Measurements from ENCODE around the gene NKD1. TPM values are rescaled to one million over a fixed set of nuclear protein-coding genes. Genes with fewer than 3 reads are reported as not detected.
A peak's percentile ranks its signal among the peaks of the same experiment; 100 is the strongest.

NKD1 gene
- total and polyA plus RNA-seq, 3 experiments from 2014 or later, result 0.45 to 1.5 (median 1.2) TPM

GRCh38 chr16:50615891-50616290 lies 67.7 kb downstream of the NKD1 start:
- H3K4me1 Mint-ChIP-seq, result no peaks in the 10 kb centered on the region
- POLR2A ChIA-PET, result no interaction called here
- peaks cover 0 to 2% of the 10 kb centered on the region in 2 donors for H3K27me3 Mint-ChIP-seq
- CTCF ChIA-PET, result interaction anchor here (1.0 kb wide), 1 partner anchor 190 kb away, joined by 3 read pairs; no protein-coding TSS in a partner anchor
- H3K27ac ChIP-seq (ENCODE audit: low read depth, low read length), result no peak overlapping the region
- no peak overlapping the region for H3K27ac Mint-ChIP-seq
- H3K4me3 ChIP-seq (ENCODE audit: low read length), result no peak overlapping the region
- H3K36me3 ChIP-seq (ENCODE audit: insufficient read depth, low read length), result no peaks in the 10 kb centered on the region
- H3K4me3 Mint-ChIP-seq, result no peak overlapping the region
- no peaks in the 10 kb centered on the region for H3K9me3 ChIP-seq (ENCODE audit: low read length)
- no peaks in the 10 kb centered on the region for H3K27me3 ChIP-seq (ENCODE audit: insufficient read depth, low read length, poor library complexity, severe bottlenecking)
- no peaks in the 10 kb centered on the region for H3K9me3 Mint-ChIP-seq
- DNase-seq, result no peak
- peaks cover 11% of the 10 kb centered on the region for H3K4me1 ChIP-seq (ENCODE audit: insufficient read depth, low read length)
- H3K36me3 Mint-ChIP-seq, result peaks cover 0 to 4% (median 0%) of the 10 kb centered on the region in 3 donors

GRCh38 chr16:50616386-50616785 lies 68.2 kb downstream of the NKD1 start:
- Histone ChIP-seq H3K9me3 (ENCODE audit: low read length) (no peaks in the 10 kb centered on the region), H3K4me3 (ENCODE audit: low read length) (no peak overlapping the region), H3K27me3 (ENCODE audit: insufficient read depth, low read length, poor library complexity, severe bottlenecking) (no peaks in the 10 kb centered on the region), H3K36me3 (ENCODE audit: insufficient read depth, low read length) (no peaks in the 10 kb centered on the region), H3K4me1 (ENCODE audit: insufficient read depth, low read length) (peaks cover 11% of the 10 kb centered on the region), H3K27ac (ENCODE audit: low read depth, low read length) (no peak overlapping the region)
- POLR2A ChIA-PET, result no interaction called here
- CTCF ChIA-PET, result interaction anchor here (0.9 kb wide), 1 partner anchor 190 kb away, joined by 3 read pairs; no protein-coding TSS in a partner anchor
- no peak for DNase-seq
- Mint-ChIP-seq H3K9me3 (no peaks in the 10 kb centered on the region), H3K27ac (no peak overlapping the region), H3K4me3 (no peak overlapping the region), H3K4me1 (no peaks in the 10 kb centered on the region), H3K36me3 (peaks cover 0 to 4% (median 0%) of the 10 kb centered on the region in 3 donors), H3K27me3 (peaks cover 0 to 2% of the 10 kb centered on the region in 2 donors)

GRCh38 chr16:50616883-50617645 lies 68.9 kb downstream of the NKD1 start:
- Histone ChIP-seq H3K36me3 (ENCODE audit: insufficient read depth, low read length) (no peaks in the 10 kb centered on the region), H3K27me3 (ENCODE audit: insufficient read depth, low read length, poor library complexity, severe bottlenecking) (no peaks in the 10 kb centered on the region), H3K4me1 (ENCODE audit: insufficient read depth, low read length) (peaks cover 11% of the 10 kb centered on the region), H3K4me3 (ENCODE audit: low read length) (no peak overlapping the region), H3K27ac (ENCODE audit: low read depth, low read length) (no peak overlapping the region), H3K9me3 (ENCODE audit: low read length) (no peaks in the 10 kb centered on the region)
- no peaks in the 10 kb centered on the region for H3K4me1 Mint-ChIP-seq
- DNase-seq, result no peak
- peaks cover 0 to 2% of the 10 kb centered on the region in 2 donors for H3K27me3 Mint-ChIP-seq
- H3K9me3 Mint-ChIP-seq, result no peaks in the 10 kb centered on the region
- H3K4me3 Mint-ChIP-seq, result no peak overlapping the region
- ChIA-PET POLR2A (no interaction called here), CTCF (interaction anchor here (0.9 kb wide), 1 partner anchor 189 kb away, joined by 3 read pairs; no protein-coding TSS in a partner anchor)
- peaks cover 0 to 4% (median 0%) of the 10 kb centered on the region in 3 donors for H3K36me3 Mint-ChIP-seq
- peak overlapping the region in 1 of 8 donors; percentile 9 for H3K27ac Mint-ChIP-seq

- Mint-ChIP-seq H3K27me3 (peaks cover 0 to 2% of the 10 kb centered on the region in 2 donors), H3K9me3 (no peaks in the 10 kb centered on the region), H3K36me3 (peaks cover 0 to 4% (median 0%) of the 10 kb centered on the region in 3 donors), H3K27ac (no peak overlapping the region), H3K4me1 (no peaks in the 10 kb centered on the region), H3K4me3 (no peak overlapping the region)
- Histone ChIP-seq H3K27me3 (ENCODE audit: insufficient read depth, low read length, poor library complexity, severe bottlenecking) (no peaks in the 10 kb centered on the region), H3K4me3 (ENCODE audit: low read length) (no peak overlapping the region), H3K27ac (ENCODE audit: low read depth, low read length) (no peak overlapping the region), H3K9me3 (ENCODE audit: low read length) (no peaks in the 10 kb centered on the region), H3K36me3 (ENCODE audit: insufficient read depth, low read length) (no peaks in the 10 kb centered on the region), H3K4me1 (ENCODE audit: insufficient read depth, low read length) (peaks cover 11% of the 10 kb centered on the region)
- POLR2A ChIA-PET, result no interaction called here
- DNase-seq, result no peak
- CTCF ChIA-PET, result no interaction called here
Observed at GRCh38 chr16:50617646-50618184, 69.5 kb downstream of the NKD1 start.

- no peaks in the 10 kb centered on the region for H3K27me3 ChIP-seq (ENCODE audit: insufficient read depth, low read length, poor library complexity, severe bottlenecking)
- Mint-ChIP-seq H3K4me1 (peaks cover 0 to 1% (median 0%) of the 10 kb centered on the region in 3 donors), H3K27me3 (no peaks in the 10 kb centered on the region), H3K9me3 (no peaks in the 10 kb centered on the region), H3K4me3 (no peak overlapping the region), H3K36me3 (peaks cover 0 to 4% (median 0%) of the 10 kb centered on the region in 3 donors), H3K27ac (no peak overlapping the region)
- H3K27ac ChIP-seq (ENCODE audit: low read depth, low read length), result no peak overlapping the region
- no peaks in the 10 kb centered on the region for H3K36me3 ChIP-seq (ENCODE audit: insufficient read depth, low read length)
- no peak overlapping the region for H3K4me3 ChIP-seq (ENCODE audit: low read length)
- H3K4me1 ChIP-seq (ENCODE audit: insufficient read depth, low read length), result peaks cover 13% of the 10 kb centered on the region
- no peak for DNase-seq
- ChIA-PET CTCF (no interaction called here), POLR2A (no interaction called here)
- H3K9me3 ChIP-seq (ENCODE audit: low read length), result no peaks in the 10 kb centered on the region
Observed at GRCh38 chr16:50618238-50618918, 70.2 kb downstream of the NKD1 start.

GRCh38 chr16:50619702-50620491 lies 71.7 kb downstream of the NKD1 start:
- no peak overlapping the region for H3K4me3 ChIP-seq (ENCODE audit: low read length)
- H3K4me3 Mint-ChIP-seq, result peak overlapping the region in 1 of 7 donors; percentile 65
- no peak overlapping the region for H3K27ac ChIP-seq (ENCODE audit: low read depth, low read length)
- peaks cover 0 to 4% (median 0%) of the 10 kb centered on the region in 3 donors for H3K36me3 Mint-ChIP-seq
- no peak for DNase-seq
- no peaks in the 10 kb centered on the region for H3K9me3 ChIP-seq (ENCODE audit: low read length)
- H3K4me1 ChIP-seq (ENCODE audit: insufficient read depth, low read length), result peaks cover 20% of the 10 kb centered on the region
- H3K27me3 ChIP-seq (ENCODE audit: insufficient read depth, low read length, poor library complexity, severe bottlenecking), result no peaks in the 10 kb centered on the region
- peaks cover 0 to 6% (median 0%) of the 10 kb centered on the region in 3 donors for H3K4me1 Mint-ChIP-seq
- no peaks in the 10 kb centered on the region for H3K9me3 Mint-ChIP-seq
- H3K27ac Mint-ChIP-seq, result peak overlapping the region in 1 of 8 donors; percentile 60
- ChIA-PET CTCF (no interaction called here), POLR2A (no interaction called here)
- H3K27me3 Mint-ChIP-seq, result no peaks in the 10 kb centered on the region
- no peaks in the 10 kb centered on the region for H3K36me3 ChIP-seq (ENCODE audit: insufficient read depth, low read length)

- no peak overlapping the region for H3K4me3 Mint-ChIP-seq
- no peaks in the 10 kb centered on the region for H3K27me3 ChIP-seq (ENCODE audit: insufficient read depth, low read length, poor library complexity, severe bottlenecking)
- no peak for DNase-seq
Observed at GRCh38 chr16:50620646-50621451, 72.7 kb downstream of the NKD1 start.

More at GRCh38 chr16:50620646-50621451, 72.7 kb downstream of the NKD1 start:
- no peaks in the 10 kb centered on the region for H3K27me3 Mint-ChIP-seq
- Histone ChIP-seq H3K27ac (ENCODE audit: low read depth, low read length) (no peak overlapping the region), H3K9me3 (ENCODE audit: low read length) (no peaks in the 10 kb centered on the region), H3K36me3 (ENCODE audit: insufficient read depth, low read length) (no peaks in the 10 kb centered on the region), H3K4me3 (ENCODE audit: low read length) (no peak overlapping the region), H3K4me1 (ENCODE audit: insufficient read depth, low read length) (peaks cover 20% of the 10 kb centered on the region)
- CTCF ChIA-PET, result no interaction called here
- no peak overlapping the region for H3K27ac Mint-ChIP-seq
- peaks cover 0 to 6% (median 0%) of the 10 kb centered on the region in 3 donors for H3K4me1 Mint-ChIP-seq
- H3K9me3 Mint-ChIP-seq, result no peaks in the 10 kb centered on the region
- POLR2A ChIA-PET, result no interaction called here
- H3K36me3 Mint-ChIP-seq, result peaks cover 0 to 4% (median 0%) of the 10 kb centered on the region in 3 donors

All from CD8-positive, alpha-beta memory T cell (primary cell).